Liver (tissue), 3 donors: ENCODE results near the gene ACE2.

ENCODE experiments used
- EGR1 ChIP-seq, 2 donors: IDR thresholded peaks; 2 replicates each; pipeline ENCODE4 v1.6.1; 2016 to 2018; ENCODE audit warnings: antibody characterized with exemption in 2 of 2, low read depth in 2 of 2
- FOXA1 ChIP-seq: IDR thresholded peaks from 2 replicates; pipeline ENCODE4 v1.6.1; 2016; ENCODE audit warnings: antibody characterized with exemption
- GABPA ChIP-seq, 2 donors: IDR thresholded peaks in 1 of 2; conservative IDR thresholded peaks in 1 of 2; 2 replicates each; pipeline ENCODE4 v1.6.1; 2016; ENCODE audit warnings: antibody characterized with exemption in 2 of 2, mild to moderate bottlenecking in 1 of 2, moderate library complexity in 1 of 2
- HNF4G ChIP-seq: IDR thresholded peaks from 2 replicates; pipeline ENCODE4 v1.6.1; 2016; ENCODE audit warnings: antibody characterized with exemption
- NR2F2 ChIP-seq: IDR thresholded peaks from 2 replicates; pipeline ENCODE4 v1.6.1; 2016; ENCODE audit warnings: antibody characterized with exemption
- SP1 ChIP-seq: IDR thresholded peaks from 2 replicates; pipeline ENCODE4 v1.6.1; 2018; ENCODE audit warnings: antibody characterized with exemption, mild to moderate bottlenecking
- TAF1 ChIP-seq: conservative IDR thresholded peaks from 2 replicates; pipeline ENCODE4 v1.6.1; 2016; ENCODE audit warnings: antibody characterized with exemption, mild to moderate bottlenecking
- YY1 ChIP-seq: IDR thresholded peaks from 2 replicates; pipeline ENCODE4 v1.6.1; 2016; ENCODE audit warnings: antibody characterized with exemption, mild to moderate bottlenecking
- ZBTB33 ChIP-seq: IDR thresholded peaks from 2 replicates; pipeline ENCODE4 v1.6.1; 2016; ENCODE audit warnings: antibody characterized with exemption
- TF ChIP-seq, protein P1 (sequence below): fragments of 150-350 bp; IDR thresholded peaks from 2 replicates; pipeline ENCODE4 v1.5.1; 2017; ENCODE audit warnings: improper control_type of control experiment, low read depth, low read length; ENCODE audit not compliant: missing input control
- TF ChIP-seq, protein P2 (sequence below): IDR thresholded peaks from 2 replicates; pipeline ENCODE4 v1.6.1; 2016; ENCODE audit warnings: antibody characterized with exemption
- TF ChIP-seq, protein P3 (sequence below): IDR thresholded peaks from 2 replicates; pipeline ENCODE4 v1.6.1; 2016; ENCODE audit warnings: antibody characterized with exemption, mild to moderate bottlenecking
- TF ChIP-seq, protein P4 (sequence below): IDR thresholded peaks from 2 replicates; pipeline ENCODE4 v1.6.1; 2016; ENCODE audit warnings: antibody characterized with exemption
- donor health status: healthy.
- donor health status: healthy.

- no peak for TF ChIP-seq ZBTB33
- TF ChIP-seq SP1: no peak
- TF ChIP-seq NR2F2: no peak
- TF ChIP-seq, protein P1, sequence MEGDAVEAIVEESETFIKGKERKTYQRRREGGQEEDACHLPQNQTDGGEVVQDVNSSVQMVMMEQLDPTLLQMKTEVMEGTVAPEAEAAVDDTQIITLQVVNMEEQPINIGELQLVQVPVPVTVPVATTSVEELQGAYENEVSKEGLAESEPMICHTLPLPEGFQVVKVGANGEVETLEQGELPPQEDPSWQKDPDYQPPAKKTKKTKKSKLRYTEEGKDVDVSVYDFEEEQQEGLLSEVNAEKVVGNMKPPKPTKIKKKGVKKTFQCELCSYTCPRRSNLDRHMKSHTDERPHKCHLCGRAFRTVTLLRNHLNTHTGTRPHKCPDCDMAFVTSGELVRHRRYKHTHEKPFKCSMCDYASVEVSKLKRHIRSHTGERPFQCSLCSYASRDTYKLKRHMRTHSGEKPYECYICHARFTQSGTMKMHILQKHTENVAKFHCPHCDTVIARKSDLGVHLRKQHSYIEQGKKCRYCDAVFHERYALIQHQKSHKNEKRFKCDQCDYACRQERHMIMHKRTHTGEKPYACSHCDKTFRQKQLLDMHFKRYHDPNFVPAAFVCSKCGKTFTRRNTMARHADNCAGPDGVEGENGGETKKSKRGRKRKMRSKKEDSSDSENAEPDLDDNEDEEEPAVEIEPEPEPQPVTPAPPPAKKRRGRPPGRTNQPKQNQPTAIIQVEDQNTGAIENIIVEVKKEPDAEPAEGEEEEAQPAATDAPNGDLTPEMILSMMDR: no peak
- no peak for TF ChIP-seq FOXA1
- no peak for TF ChIP-seq TAF1
- TF ChIP-seq, protein P2, sequence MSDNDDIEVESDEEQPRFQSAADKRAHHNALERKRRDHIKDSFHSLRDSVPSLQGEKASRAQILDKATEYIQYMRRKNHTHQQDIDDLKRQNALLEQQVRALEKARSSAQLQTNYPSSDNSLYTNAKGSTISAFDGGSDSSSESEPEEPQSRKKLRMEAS: no peak
- no peak for TF ChIP-seq EGR1 (IDR thresholded peaks at IDR 0.05; ENCODE audit: low read depth in 2 of 2)
- TF ChIP-seq, protein P3, sequence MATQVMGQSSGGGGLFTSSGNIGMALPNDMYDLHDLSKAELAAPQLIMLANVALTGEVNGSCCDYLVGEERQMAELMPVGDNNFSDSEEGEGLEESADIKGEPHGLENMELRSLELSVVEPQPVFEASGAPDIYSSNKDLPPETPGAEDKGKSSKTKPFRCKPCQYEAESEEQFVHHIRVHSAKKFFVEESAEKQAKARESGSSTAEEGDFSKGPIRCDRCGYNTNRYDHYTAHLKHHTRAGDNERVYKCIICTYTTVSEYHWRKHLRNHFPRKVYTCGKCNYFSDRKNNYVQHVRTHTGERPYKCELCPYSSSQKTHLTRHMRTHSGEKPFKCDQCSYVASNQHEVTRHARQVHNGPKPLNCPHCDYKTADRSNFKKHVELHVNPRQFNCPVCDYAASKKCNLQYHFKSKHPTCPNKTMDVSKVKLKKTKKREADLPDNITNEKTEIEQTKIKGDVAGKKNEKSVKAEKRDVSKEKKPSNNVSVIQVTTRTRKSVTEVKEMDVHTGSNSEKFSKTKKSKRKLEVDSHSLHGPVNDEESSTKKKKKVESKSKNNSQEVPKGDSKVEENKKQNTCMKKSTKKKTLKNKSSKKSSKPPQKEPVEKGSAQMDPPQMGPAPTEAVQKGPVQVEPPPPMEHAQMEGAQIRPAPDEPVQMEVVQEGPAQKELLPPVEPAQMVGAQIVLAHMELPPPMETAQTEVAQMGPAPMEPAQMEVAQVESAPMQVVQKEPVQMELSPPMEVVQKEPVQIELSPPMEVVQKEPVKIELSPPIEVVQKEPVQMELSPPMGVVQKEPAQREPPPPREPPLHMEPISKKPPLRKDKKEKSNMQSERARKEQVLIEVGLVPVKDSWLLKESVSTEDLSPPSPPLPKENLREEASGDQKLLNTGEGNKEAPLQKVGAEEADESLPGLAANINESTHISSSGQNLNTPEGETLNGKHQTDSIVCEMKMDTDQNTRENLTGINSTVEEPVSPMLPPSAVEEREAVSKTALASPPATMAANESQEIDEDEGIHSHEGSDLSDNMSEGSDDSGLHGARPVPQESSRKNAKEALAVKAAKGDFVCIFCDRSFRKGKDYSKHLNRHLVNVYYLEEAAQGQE: no peak
- TF ChIP-seq YY1: no peak
- TF ChIP-seq, protein P4, sequence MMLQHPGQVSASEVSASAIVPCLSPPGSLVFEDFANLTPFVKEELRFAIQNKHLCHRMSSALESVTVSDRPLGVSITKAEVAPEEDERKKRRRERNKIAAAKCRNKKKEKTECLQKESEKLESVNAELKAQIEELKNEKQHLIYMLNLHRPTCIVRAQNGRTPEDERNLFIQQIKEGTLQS: no peak
- no peak for TF ChIP-seq HNF4G
- no peak for TF ChIP-seq GABPA (IDR thresholded peaks at IDR 0.05 in 1 of 2, conservative IDR thresholded peaks at IDR 0.05 in 1 of 2)
Observed at GRCh38 chrX:15599461-15599860, 1.3 kb downstream of the ACE2 start.
